Spleen (tissue), 11 donors: ENCODE data around the gene RFX8. TPM values are rescaled to one million over a fixed set of nuclear protein-coding genes. Genes with fewer than 3 reads are reported as not detected.
A peak's percentile ranks its signal among the peaks of the same experiment; 100 is the strongest.
"Not testable (repeated sequence)": the region's sequence is repeated elsewhere in the genome, so short reads cannot be mapped to it uniquely, and the experiment has no call there.

Source experiments
- DNase-seq: peaks from one replicate; pipeline ENCODE4 v3.0.0-alpha.2; 2020
- H3K27ac ChIP-seq, 8 donors: fragments of 200-600 bp; sonication (generic) in 7 of 8; 1 replicate in 4 of 8; 2 replicates in 4 of 8; pipeline versions ENCODE4 v1.5.0 to v1.8.0; 2016 to 2021; ENCODE audit warnings: inconsistent platforms in 4 of 8, mild to moderate bottlenecking in 4 of 8, moderate library complexity in 1 of 8
- H3K27me3 ChIP-seq, 7 donors: fragments of 200-600 bp; sonication (generic) in 6 of 7; replicated peaks in 1 of 7; 1 replicate in 4 of 7; 2 replicates in 3 of 7; pipeline versions ENCODE4 v1.5.0 to v1.8.0; 2016 to 2021; ENCODE audit warnings: inconsistent platforms in 3 of 7, mild to moderate bottlenecking in 1 of 7
- H3K36me3 ChIP-seq, 6 donors: fragments of 200-600 bp; sonication (generic) in 5 of 6; 1 replicate in 4 of 6; 2 replicates in 2 of 6; pipeline versions ENCODE4 v1.5.0 to v1.8.0; 2016 to 2021; ENCODE audit warnings: inconsistent platforms in 2 of 6
- H3K4me1 ChIP-seq, 6 donors: fragments of 200-600 bp; sonication (generic) in 5 of 6; 1 replicate in 3 of 6; 2 replicates in 3 of 6; pipeline versions ENCODE4 v1.5.0 to v1.8.0; 2016 to 2021; ENCODE audit warnings: inconsistent platforms in 3 of 6
- H3K4me3 ChIP-seq, 8 donors: fragments of 200-600 bp; sonication (generic) in 7 of 8; 1 replicate in 4 of 8; 2 replicates in 4 of 8; pipeline versions ENCODE4 v1.5.0 to v1.8.0; 2016 to 2021; ENCODE audit warnings: inconsistent platforms in 4 of 8, mild to moderate bottlenecking in 4 of 8, moderate library complexity in 2 of 8
- H3K9me3 ChIP-seq, 8 donors: fragments of 200-600 bp; sonication (generic) in 7 of 8; 1 replicate in 4 of 8; 2 replicates in 4 of 8; pipeline versions ENCODE4 v1.5.0 to v1.8.0; 2016 to 2021; ENCODE audit warnings: inconsistent platforms in 4 of 8
- POLR2A ChIP-seq, 3 donors: fragments of 450-650 bp; IDR thresholded peaks; one replicate each; pipeline ENCODE4 v1.5.1; 2017; ENCODE audit warnings: antibody characterized with exemption in 3 of 3, mild to moderate bottlenecking in 1 of 3
- POLR2AphosphoS5 ChIP-seq, 3 donors: sonication (generic); formaldehyde crosslinking; IDR thresholded peaks; one replicate each; pipeline ENCODE4 v1.5.1; 2017; ENCODE audit warnings: antibody characterized with exemption in 3 of 3
- WGBS, 5 donors: extraction: QIAGEN DNeasy Blood & Tissue Kit in 3 of 5; methylation state at CpG; one replicate each; pipeline versions ENCODE4 v1.1.5 to v1.1.7; 2013 to 2018; 5-methylcytosine and 5-hydroxymethylcytosine counted together
- intact Hi-C: fragments of 100-400 bp; cut with DNase I; formaldehyde crosslinking; loops from one replicate; pipeline ENCODE4 v1.15.0; 2023; ENCODE audit warnings: low total_unique reads
- polyA plus RNA-seq, 3 donors: library from polyadenylated mRNA; stranded (reverse); fragments of 200-250 nt; gene quantifications; one replicate each; pipeline ENCODE4 v1.2.1, GENCODE V29; 2013
- total RNA-seq, 7 donors: library from RNA; depleted of rRNA in 3 of 7; stranded (reverse); fragments of >200 nt in 3 of 7; fragmentation: NEBNext Ultra II Directional in 4 of 7; extraction: Animal tissue kit (Norgen Biotek cat#: 25700) in 4 of 7; gene quantifications; one replicate each; pipeline versions ENCODE4 v1.1.0 to v1.2.1, GENCODE V29; 2016 to 2021
- TF ChIP-seq, protein P1 (sequence below), 11 experiments: fragments of 200-600 bp in 7 of 11; fragments of 450-650 bp in 4 of 11; sonication (generic) in 4 of 11; IDR thresholded peaks in 8 of 11; conservative IDR thresholded peaks in 3 of 11; 1 replicate in 7 of 11; 2 replicates in 4 of 11; pipeline versions ENCODE4 v1.4.0 to v1.8.0; 2016 to 2021; ENCODE audit warnings: antibody characterized with exemption in 11 of 11, inconsistent platforms in 4 of 11, mild to moderate bottlenecking in 1 of 11
- donor health status: healthy with polysubstance abuse.
- donor health status: DM: no; HTN: no; CAD: no; lungs with moderate emphysema.
- donor health status: DM: no; HTN: no; CAD: no.
- donor health status: Bipolar disorder and iron deficiency.
- donor health status: healthy.
- donor health status: DM: no; HTN: no; CAD: no.
- donor health status: DM: yes; HTN: yes; CAD: no.

Gene RFX8
- total and polyA plus RNA-seq, 10 donors: 0.12 to 0.29 (median 0.13) TPM; not detected in 5

DNA sequence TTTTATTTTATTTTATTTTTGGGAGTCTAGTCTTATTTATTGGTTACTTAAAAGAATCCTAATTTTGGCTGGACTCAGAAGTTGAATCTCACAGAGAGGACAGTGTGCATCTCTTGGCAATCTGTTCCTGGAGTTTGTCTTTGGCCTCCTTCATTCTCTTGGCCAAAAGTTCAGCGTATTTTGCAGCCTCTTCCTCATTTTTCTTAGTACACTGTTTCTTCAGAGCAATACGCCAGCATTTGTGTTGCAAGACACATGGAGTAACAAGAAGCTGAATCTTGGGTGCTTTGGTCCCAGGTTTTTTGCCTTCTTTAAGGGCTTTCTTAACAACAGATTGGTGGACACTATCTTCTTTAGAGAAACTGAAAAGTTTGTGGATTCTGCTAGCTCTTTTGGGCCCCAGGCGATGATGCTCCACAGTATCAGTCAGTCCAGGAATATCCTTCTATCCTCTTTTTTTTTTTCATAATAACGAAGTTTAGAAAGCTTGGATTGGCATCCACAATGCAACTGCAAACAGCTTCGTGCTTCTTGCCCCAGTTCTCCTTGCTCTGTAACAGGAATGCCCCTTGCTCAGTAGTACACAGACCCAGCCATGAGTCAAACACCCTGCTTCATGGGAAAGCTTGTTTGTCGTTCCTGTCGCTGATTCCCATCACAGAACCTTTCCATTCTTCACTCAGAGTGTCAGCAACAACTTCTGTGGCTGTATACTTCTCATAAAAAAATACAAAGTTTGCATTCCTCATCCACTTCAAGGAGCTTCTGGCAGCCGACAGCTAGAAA lies 34.8 kb upstream of the RFX8 start:
- DNase-seq: no peak

DNA sequence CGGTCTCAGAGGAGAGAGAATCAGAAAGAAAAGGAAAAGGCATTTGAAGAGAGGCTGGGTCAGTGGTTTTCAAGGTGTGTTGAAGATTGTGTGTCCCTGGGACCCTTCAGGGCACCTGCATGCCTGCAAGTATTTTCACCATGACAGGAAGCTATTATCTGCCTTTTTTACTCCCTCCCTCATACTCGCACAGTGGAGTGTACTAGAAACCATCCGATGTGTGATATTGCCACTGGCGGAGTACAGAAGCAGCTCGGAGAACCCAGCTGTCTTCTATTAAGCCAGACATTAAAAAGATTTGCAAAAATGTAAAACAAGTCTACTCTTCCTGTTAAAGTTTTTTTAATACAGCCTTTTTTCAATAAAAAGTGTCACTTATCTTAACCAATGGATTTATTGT lies 33.7 kb upstream of the RFX8 start:
- H3K4me1 ChIP-seq: peaks cover 0 to 17% (median 0%) of the 10 kb centered on the region in 6 donors
- no peaks in the 10 kb centered on the region for H3K36me3 ChIP-seq
- H3K27ac ChIP-seq: no peak overlapping the region
- WGBS, 5 donors: 69 to 92% (median 85%) methylated on average over 5 of the region's 5 CpGs
- DNase-seq: no peak
- H3K4me3 ChIP-seq: no peak overlapping the region
- no peaks in the 10 kb centered on the region for H3K27me3 ChIP-seq
- no peak for TF ChIP-seq POLR2AphosphoS5 (IDR thresholded peaks at IDR 0.05)
- TF ChIP-seq, protein P1, sequence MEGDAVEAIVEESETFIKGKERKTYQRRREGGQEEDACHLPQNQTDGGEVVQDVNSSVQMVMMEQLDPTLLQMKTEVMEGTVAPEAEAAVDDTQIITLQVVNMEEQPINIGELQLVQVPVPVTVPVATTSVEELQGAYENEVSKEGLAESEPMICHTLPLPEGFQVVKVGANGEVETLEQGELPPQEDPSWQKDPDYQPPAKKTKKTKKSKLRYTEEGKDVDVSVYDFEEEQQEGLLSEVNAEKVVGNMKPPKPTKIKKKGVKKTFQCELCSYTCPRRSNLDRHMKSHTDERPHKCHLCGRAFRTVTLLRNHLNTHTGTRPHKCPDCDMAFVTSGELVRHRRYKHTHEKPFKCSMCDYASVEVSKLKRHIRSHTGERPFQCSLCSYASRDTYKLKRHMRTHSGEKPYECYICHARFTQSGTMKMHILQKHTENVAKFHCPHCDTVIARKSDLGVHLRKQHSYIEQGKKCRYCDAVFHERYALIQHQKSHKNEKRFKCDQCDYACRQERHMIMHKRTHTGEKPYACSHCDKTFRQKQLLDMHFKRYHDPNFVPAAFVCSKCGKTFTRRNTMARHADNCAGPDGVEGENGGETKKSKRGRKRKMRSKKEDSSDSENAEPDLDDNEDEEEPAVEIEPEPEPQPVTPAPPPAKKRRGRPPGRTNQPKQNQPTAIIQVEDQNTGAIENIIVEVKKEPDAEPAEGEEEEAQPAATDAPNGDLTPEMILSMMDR (IDR thresholded peaks at IDR 0.05 in 8 of 11, conservative IDR thresholded peaks at IDR 0.05 in 3 of 11): no peak
- intact Hi-C loops: no loop called here
- no peaks in the 10 kb centered on the region for H3K9me3 ChIP-seq

More for the DNA sequence above, 34.8 kb upstream of the RFX8 start:
- H3K27me3 ChIP-seq: no peaks in the 10 kb centered on the region
- TF ChIP-seq POLR2A (IDR thresholded peaks at IDR 0.05): no peak
- TF ChIP-seq POLR2AphosphoS5 (IDR thresholded peaks at IDR 0.05): peak in 1 of 3 donors; percentile 10
- TF ChIP-seq, protein P1 (IDR thresholded peaks at IDR 0.05 in 8 of 11, conservative IDR thresholded peaks at IDR 0.05 in 3 of 11): no peak
- H3K9me3 ChIP-seq: no peaks in the 10 kb centered on the region
- intact Hi-C loops: no loop called here
- 66 to 82% (median 71%) methylated on average over 8 of the region's 8 CpGs for WGBS, 5 donors
- H3K4me3 ChIP-seq: no peak overlapping the region
- H3K36me3 ChIP-seq: no peaks in the 10 kb centered on the region
- H3K27ac ChIP-seq: peak overlapping the region in 1 of 8 donors; percentile 15
- H3K4me1 ChIP-seq: peaks cover 0 to 17% (median 0%) of the 10 kb centered on the region in 6 donors

DNA sequence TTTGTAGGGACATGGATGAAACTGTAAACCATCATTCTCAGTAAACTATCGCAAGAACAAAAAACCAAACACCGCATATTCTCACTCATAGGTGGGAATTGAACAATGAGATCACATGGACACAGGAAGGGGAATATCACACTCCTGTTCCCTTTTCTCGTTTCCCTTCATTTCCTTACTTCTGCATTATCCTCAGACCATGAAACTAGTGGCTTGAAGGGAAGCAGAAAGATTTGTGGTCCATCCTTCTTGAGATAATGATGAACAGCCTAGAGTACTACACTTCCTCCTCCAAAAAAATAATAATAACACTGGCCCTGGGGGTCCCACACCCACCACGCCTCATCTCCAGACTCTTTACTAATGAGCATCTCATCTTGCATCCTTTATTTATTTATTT lies 30.4 kb upstream of the RFX8 start:
- H3K4me3 ChIP-seq, H3K36me3 ChIP-seq, intact Hi-C loops, DNase-seq, H3K9me3 ChIP-seq, H3K27me3 ChIP-seq, H3K27ac ChIP-seq: not testable (repeated sequence)
- WGBS, 5 donors: 56 to 77% (median 75%) methylated on average over 2 to 4 of the region's 4 CpGs
- peaks cover 0 to 17% (median 0%) of the 10 kb centered on the region in 6 donors for H3K4me1 ChIP-seq

DNA sequence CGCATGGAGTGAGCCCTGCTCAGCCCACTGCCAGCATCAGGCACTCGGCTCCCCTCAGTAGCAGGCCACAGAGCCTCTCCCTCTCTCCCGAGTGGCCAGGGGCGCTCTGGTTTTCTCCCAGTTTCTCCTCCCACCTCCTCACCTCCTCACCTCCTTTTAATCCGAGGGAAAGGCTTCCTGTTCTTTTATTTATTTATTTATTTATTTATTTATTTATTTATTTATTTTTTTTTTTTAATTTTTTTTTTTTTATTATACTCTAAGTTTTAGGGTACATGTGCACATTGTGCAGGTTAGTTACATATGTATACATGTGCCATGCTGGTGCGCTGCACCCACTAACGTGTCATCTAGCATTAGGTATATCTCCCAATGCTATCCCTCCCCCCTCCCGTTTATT lies 29.8 kb upstream of the RFX8 start:
- intact Hi-C loops, H3K9me3 ChIP-seq, H3K4me3 ChIP-seq, DNase-seq, H3K27me3 ChIP-seq, H3K36me3 ChIP-seq, H3K27ac ChIP-seq: not testable (repeated sequence)
- H3K4me1 ChIP-seq: peaks cover 0 to 13% (median 0%) of the 10 kb centered on the region in 6 donors
- 73 to 92% (median 85%) methylated on average over 5 to 8 of the region's 8 CpGs for WGBS, 5 donors

DNA sequence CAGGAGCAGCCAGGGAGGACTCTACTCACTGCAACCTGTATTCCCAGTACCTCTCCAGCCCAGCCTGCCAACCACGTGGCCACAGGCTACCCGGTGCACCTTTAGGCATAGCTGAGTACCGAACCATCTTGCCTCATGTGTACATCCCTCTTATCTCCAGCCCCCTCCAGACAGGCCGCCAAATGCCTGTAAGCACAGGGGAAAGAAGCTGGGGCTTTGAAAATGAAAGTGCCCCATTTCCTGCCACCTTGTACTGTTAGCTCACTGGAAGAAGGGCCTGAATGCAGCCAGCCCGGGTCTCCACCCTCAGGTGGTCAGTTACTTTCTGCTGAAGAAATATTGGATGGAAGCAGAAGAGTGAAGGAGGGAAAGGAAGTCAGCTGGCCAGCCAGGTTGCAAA lies 27.2 kb upstream of the RFX8 start:
- intact Hi-C loops: no loop called here
- TF ChIP-seq POLR2AphosphoS5 (IDR thresholded peaks at IDR 0.05) (no peak), POLR2A (IDR thresholded peaks at IDR 0.05) (no peak)
- TF ChIP-seq, protein P1 (IDR thresholded peaks at IDR 0.05 in 8 of 11, conservative IDR thresholded peaks at IDR 0.05 in 3 of 11): no peak
- 42 to 67% (median 63%) methylated on average over 5 of the region's 5 CpGs for WGBS, 5 donors
- no peaks in the 10 kb centered on the region for H3K36me3 ChIP-seq
- H3K4me3 ChIP-seq: no peak overlapping the region
- H3K4me1 ChIP-seq: no peaks in the 10 kb centered on the region
- no peak for DNase-seq
- H3K27me3 ChIP-seq: no peaks in the 10 kb centered on the region
- no peaks in the 10 kb centered on the region for H3K9me3 ChIP-seq
- H3K27ac ChIP-seq: no peak overlapping the region
